ENCODE results near the gene ENOX2.
"Not testable (repeated sequence)": the region's sequence is repeated elsewhere in the genome, so short reads cannot be mapped to it uniquely, and the experiment has no call there.

Gene ENOX2

GRCh38 chrX:130746709-130747342 lies 156.2 kb downstream of the ENOX2 start:
- DNase-seq, result no peak

GRCh38 chrX:130746077-130746476 lies 156.9 kb downstream of the ENOX2 start:
- DNase-seq, result no peak

DNA sequence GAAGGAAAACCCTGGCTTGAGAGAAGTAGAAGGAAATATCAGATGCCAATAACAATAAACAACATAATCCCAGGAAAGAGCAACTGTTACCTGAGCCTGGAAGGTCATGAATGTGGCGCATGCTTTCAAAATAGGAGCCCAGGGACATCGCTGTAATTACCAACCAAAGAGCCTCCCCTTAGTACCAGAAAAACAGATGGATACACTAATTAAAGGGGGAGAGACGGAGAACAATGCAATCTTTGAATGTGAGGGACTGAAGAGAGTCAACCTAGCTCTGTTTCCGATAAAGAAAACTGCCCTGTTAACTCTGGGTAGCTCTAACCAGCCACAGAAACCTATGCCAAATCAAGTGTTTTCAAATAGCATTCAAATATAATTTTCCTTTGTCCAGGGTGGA lies 161.4 kb downstream of the ENOX2 start:
- no peak for DNase-seq

DNA sequence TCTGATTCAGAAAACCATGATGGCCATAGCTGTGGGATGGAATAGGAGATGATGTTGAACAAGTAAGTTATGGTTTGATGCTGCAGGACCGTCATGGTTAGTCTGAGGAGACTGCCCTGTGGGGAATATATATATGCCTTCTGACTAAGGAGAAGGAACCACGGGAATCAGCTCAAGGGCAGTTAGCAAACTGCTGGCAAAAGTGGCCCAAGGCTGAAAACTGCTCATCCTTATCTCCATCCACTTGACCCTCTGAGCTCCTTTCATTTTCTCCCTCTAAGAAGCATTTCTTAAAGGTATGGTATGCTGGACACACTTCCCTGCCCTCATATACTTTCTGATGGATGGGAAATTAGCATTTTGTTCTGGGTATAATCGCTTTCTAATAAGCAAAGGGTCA lies 161.9 kb downstream of the ENOX2 start:
- DNase-seq, result no peak

GRCh38 chrX:130738638-130739195 lies 164.3 kb downstream of the ENOX2 start:
- no peak for DNase-seq

DNA sequence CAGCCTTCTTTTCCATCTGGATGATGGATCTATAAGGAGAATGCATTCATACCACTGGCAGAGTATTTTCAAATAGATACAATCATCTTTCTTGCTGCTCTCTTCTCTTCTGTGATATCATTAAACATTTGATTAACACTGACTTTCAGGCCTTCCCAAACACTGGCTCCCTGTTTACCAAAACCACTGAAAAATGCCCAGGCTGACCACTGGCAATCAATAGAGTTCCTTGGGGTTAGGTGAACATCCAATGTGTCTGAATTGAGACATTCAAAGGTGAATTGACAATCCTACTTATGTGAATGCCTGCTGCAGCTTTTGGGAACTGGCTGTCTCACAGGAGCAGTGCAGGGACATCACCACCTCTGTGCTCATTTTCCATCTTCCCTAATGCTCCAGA lies 168.3 kb downstream of the ENOX2 start:
- DNase-seq, result no peak

- no peak for DNase-seq
Measured at GRCh38 chrX:130728208-130728607, 174.8 kb downstream of the ENOX2 start.

GRCh38 chrX:130726661-130727060 lies 176.3 kb downstream of the ENOX2 start:
- DNase-seq, result no peak

DNA sequence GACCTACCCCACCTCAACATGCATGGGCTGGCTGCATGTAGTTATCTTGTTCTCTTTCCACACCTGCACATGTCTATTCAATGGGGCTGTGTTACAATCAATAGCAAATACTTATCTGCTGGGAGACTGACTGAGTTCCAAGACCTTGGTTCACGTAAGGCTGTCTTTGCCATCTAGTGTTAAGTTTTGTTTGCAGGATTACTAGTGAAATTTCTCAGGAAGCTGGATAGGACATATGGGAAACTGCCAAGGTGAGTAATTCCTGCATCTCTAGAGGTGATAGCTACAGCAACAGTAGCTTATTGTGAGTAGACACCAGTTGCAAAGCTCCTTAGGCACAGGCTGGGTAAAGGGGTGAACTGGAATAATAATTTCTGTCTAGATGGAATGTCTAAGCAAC lies 177.5 kb downstream of the ENOX2 start:
- no peak for DNase-seq

- DNase-seq, result no peak
Measured at GRCh38 chrX:130719413-130719812, 183.6 kb downstream of the ENOX2 start.

- DNase-seq, result no peak
Measured at GRCh38 chrX:130718137-130718536, 184.9 kb downstream of the ENOX2 start.

DNA sequence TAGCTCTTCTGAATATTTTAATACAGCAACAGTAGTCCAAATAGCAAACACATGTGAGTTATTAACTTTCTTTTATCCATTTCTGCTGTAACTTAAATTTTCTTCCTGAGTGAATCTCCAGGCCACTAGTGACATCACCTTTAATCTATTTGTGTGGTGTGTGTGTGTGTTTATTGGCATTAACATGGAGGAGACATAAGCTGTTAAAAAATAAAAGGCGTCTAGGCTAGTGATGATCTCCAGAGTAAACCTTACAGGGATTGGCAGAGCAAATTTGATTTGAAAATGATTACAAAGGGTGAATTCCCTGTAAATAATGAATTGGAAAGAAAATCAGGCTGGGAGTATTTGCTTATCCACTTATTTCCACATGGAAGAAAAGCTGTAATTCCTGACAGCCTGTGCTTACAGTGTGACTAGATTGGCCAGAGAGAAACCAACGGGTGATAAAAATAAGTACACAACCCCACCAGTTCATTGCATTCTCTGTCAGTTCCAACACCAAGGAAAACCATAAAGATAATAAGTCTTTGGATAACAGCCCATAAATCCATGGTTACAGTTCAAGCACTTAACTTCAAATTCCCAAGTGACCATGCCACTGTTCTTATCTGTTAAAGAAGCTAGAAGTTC lies 186.1 kb downstream of the ENOX2 start:
- DNase-seq, result no peak

- no peak for DNase-seq
Measured at GRCh38 chrX:130716346-130716745, 186.7 kb downstream of the ENOX2 start.

- DNase-seq, result no peak
Measured at GRCh38 chrX:130715299-130715698, 187.7 kb downstream of the ENOX2 start.

DNA sequence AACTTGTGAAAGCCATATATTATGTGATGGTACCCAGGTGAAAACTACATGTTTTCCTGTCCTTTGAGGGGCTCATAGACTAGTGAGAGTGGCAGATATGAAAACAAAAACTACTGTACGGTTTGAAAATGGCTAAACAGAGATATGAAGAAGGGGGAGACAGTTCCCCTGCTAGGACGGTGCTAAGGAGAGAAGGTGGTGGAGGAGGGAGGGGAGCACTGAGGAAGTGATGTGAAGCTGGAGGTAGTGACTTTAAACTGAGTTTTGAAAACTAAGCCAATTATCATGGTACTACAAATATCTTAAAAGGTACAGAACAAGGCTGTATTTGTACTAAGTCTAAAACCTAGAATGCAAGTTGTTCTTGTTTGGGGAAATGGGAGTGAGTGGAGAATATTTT lies 188.3 kb downstream of the ENOX2 start:
- no peak for DNase-seq

GRCh38 chrX:130714135-130714534 lies 188.9 kb downstream of the ENOX2 start:
- no peak for DNase-seq

GRCh38 chrX:130709178-130709577 lies 193.8 kb downstream of the ENOX2 start:
- DNase-seq, result not testable (repeated sequence)

GRCh38 chrX:130705591-130705990 lies 197.4 kb downstream of the ENOX2 start:
- DNase-seq, result no peak

DNA sequence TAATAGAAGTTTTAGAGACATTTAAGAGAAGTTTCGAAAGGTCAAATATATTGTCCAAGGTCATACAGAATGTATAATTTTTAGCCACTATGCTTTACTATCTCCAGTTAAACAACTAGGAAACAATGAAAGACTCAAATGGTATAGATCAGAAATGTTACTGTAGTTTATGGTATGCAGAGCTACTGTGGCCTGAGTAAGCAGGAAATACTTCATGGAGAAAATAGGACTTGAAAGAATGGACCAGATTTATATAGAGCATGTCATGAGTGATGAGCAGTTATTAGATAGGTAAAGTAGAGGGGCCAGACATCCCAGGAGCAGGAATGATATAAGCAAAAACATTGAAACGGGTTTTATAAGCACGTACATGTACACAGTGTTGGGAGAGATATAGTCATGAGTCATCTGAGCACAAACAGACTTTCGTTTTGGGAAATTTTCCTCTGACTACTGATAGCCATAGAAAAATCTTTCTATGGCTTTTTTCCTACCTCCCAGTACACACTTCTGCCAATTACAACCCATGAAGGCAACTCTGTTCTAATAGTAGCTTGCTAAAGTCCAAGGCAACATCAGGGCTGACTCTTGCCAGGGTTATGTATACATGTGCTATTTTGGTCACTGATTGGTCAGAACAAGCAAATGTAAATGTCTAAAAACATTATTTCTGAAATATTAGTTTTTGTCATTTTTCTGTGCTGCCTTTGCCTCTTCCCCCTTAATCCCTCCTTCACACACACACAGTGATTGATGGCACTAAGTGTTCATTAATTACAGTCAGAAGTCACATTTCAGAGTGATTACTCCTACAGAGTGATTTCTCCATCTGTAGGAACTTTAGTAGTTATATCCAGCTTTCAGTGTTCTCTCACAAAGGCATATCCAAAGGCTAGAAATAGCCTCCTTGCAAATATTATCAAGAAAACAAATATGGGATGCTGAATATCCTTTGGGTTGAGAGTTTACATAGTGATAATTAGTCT lies 198.7 kb downstream of the ENOX2 start:
- DNase-seq, result no peak

DNA sequence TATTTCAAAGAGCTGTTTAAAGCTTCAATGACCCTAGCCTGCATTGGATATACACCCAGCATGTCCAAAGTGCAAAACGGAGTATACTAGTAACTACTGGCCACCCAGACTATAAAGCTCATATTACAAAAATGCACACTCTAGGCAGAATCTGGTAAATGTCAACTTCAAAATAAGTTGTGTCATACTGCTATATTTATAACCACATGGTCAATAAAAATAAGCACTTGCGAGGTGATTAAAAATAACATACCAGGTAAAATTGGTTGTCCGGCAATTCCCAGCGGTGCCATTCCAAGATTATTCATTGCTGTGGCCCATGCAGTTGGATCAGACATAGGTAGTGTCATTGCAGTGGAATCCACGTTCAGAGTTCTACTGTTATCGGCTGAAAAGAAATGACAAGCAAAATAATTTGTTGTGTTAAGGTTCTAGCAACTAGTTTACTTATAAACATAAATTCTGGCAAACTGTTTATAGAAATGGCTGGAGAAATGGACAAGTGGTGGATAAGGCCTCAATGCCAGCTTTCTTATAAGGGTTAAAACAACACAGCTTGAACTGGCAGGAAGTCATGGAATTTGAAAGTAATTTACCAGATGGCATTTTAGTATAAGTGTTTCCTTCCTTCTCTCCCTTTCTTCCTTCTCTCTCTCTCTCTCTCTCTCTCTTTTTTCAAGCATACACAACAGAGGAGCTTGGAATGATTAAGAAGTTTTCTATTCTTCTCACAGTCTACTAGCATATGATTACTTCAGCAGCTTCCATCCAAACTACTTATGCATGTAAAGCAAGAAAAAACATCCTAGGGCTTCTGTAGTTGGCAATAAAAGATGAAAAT lies 199.9 kb downstream of the ENOX2 start:
- no peak for DNase-seq

GRCh38 chrX:130700629-130701028 lies 202.4 kb downstream of the ENOX2 start:
- DNase-seq, result no peak

DNA sequence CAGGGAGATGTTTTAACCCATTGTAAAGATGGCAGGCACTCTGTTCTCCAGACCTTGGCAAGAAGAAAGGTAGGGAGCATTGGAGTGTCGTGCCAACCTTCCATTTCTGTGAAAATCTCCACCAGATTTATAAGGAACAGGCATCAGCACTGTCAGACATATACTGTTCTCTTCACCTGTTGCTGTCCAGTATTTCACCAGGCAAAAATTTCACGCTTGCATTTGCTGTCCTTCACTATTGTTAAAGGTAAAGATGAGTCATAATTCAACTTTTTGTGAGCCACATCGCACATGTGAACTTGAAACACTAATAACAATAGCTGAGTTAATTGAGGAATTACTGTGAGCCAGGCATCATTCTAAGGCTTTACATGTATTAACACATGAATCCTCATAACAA lies 203.4 kb downstream of the ENOX2 start:
- no peak for DNase-seq

- DNase-seq, result no peak
Measured at GRCh38 chrX:130696542-130696941, 206.5 kb downstream of the ENOX2 start.

All from activated CD4-positive, alpha-beta T cell treated with anti-CD3 and anti-CD28 coated beads for 1 hour (primary cell).